ENCODE data around the gene SFTPA1. TPM values are rescaled to one million over a fixed set of nuclear protein-coding genes. Genes with fewer than 3 reads are reported as not detected.

SFTPA1 gene
- total and polyA plus RNA-seq, 2 of the 13 experiments (the other 11 are each of a cell fraction or from before 2014, with no cell fraction given), result not detected

DNA sequence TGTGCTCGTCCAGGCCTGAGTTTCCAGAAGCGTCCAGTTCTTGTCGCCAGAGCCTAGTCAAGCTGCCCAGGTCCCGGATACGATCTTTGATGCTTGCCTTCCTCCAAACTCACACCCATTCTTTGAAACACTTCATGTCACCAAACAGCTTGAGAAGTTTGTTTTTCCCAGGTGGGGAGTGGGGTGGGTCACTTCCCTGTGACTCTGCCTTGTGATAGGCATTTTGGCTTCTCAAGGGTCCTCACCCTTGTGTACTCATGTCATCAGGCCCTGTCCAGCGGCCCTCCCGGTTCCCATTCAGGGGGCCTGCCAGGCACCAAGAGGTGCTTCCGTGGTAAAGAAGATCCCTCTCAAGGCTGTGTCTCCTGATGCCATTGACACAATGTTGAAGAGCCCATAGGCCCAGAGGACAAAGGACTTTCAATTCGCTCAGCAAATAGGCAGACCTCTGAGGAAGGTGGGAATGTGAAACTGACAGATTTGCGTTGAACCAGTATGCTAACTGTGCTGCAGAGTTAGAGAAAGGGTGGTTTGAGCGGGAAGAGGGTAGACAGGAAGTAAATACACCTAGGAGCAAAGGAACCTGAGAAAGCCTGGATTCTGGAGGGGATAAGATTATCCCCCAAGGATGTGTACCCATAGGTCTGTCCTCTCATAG lies 24.7 kb upstream of the SFTPA1 start:
- no peak overlapping the region for H2AFZ ChIP-seq (ENCODE audit: low read length)
- no peak for ATAC-seq
- peaks cover 1 to 7% of the 10 kb centered on the region in 2 experiments; a peak in 3 of 5 replicates for H3K27me3 ChIP-seq (ENCODE audit: control insufficient read depth in 1 of 2, insufficient read depth in 2 of 2, low read length in 2 of 2)
- intact Hi-C loops (cut with micrococcal nuclease; ENCODE audit: unreplicated experiment), result no loop called here
- in situ Hi-C loops (cut with HindIII; ENCODE audit: extremely low pct_ligation_motif_present, low pct_unique_long_range_greater_than_20kb), result no loop called here
- TF ChIP-seq, protein P1, sequence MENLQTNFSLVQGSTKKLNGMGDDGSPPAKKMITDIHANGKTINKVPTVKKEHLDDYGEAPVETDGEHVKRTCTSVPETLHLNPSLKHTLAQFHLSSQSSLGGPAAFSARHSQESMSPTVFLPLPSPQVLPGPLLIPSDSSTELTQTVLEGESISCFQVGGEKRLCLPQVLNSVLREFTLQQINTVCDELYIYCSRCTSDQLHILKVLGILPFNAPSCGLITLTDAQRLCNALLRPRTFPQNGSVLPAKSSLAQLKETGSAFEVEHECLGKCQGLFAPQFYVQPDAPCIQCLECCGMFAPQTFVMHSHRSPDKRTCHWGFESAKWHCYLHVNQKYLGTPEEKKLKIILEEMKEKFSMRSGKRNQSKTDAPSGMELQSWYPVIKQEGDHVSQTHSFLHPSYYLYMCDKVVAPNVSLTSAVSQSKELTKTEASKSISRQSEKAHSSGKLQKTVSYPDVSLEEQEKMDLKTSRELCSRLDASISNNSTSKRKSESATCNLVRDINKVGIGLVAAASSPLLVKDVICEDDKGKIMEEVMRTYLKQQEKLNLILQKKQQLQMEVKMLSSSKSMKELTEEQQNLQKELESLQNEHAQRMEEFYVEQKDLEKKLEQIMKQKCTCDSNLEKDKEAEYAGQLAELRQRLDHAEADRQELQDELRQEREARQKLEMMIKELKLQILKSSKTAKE (CRISPR knock-in tag; IDR thresholded peaks at IDR 0.05; ENCODE audit: borderline replicate concordance), result no peak
- no peak for TF ChIP-seq DNMT1 (CRISPR knock-in tag; IDR thresholded peaks at IDR 0.05)
- TF ChIP-seq, protein P2, sequence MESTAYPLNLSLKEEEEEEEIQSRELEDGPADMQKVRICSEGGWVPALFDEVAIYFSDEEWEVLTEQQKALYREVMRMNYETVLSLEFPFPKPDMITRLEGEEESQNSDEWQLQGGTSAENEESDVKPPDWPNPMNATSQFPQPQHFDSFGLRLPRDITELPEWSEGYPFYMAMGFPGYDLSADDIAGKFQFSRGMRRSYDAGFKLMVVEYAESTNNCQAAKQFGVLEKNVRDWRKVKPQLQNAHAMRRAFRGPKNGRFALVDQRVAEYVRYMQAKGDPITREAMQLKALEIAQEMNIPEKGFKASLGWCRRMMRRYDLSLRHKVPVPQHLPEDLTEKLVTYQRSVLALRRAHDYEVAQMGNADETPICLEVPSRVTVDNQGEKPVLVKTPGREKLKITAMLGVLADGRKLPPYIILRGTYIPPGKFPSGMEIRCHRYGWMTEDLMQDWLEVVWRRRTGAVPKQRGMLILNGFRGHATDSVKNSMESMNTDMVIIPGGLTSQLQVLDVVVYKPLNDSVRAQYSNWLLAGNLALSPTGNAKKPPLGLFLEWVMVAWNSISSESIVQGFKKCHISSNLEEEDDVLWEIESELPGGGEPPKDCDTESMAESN (CRISPR knock-in tag; conservative IDR thresholded peaks at IDR 0.05), result no peak
- no peak for TF ChIP-seq ZNF496 (CRISPR knock-in tag; IDR thresholded peaks at IDR 0.05; ENCODE audit: insufficient replicate concordance)
- TF ChIP-seq, protein P3, sequence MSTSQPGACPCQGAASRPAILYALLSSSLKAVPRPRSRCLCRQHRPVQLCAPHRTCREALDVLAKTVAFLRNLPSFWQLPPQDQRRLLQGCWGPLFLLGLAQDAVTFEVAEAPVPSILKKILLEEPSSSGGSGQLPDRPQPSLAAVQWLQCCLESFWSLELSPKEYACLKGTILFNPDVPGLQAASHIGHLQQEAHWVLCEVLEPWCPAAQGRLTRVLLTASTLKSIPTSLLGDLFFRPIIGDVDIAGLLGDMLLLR (CRISPR knock-in tag; IDR thresholded peaks at IDR 0.05), result no peak
- TF ChIP-seq, protein P4, sequence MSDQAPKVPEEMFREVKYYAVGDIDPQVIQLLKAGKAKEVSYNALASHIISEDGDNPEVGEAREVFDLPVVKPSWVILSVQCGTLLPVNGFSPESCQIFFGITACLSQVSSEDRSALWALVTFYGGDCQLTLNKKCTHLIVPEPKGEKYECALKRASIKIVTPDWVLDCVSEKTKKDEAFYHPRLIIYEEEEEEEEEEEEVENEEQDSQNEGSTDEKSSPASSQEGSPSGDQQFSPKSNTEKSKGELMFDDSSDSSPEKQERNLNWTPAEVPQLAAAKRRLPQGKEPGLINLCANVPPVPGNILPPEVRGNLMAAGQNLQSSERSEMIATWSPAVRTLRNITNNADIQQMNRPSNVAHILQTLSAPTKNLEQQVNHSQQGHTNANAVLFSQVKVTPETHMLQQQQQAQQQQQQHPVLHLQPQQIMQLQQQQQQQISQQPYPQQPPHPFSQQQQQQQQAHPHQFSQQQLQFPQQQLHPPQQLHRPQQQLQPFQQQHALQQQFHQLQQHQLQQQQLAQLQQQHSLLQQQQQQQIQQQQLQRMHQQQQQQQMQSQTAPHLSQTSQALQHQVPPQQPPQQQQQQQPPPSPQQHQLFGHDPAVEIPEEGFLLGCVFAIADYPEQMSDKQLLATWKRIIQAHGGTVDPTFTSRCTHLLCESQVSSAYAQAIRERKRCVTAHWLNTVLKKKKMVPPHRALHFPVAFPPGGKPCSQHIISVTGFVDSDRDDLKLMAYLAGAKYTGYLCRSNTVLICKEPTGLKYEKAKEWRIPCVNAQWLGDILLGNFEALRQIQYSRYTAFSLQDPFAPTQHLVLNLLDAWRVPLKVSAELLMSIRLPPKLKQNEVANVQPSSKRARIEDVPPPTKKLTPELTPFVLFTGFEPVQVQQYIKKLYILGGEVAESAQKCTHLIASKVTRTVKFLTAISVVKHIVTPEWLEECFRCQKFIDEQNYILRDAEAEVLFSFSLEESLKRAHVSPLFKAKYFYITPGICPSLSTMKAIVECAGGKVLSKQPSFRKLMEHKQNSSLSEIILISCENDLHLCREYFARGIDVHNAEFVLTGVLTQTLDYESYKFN (CRISPR knock-in tag; conservative IDR thresholded peaks at IDR 0.05), result no peak
- no peak for TF ChIP-seq ZMYM3 (CRISPR knock-in tag; IDR thresholded peaks at IDR 0.05)
- TF ChIP-seq, protein P5, sequence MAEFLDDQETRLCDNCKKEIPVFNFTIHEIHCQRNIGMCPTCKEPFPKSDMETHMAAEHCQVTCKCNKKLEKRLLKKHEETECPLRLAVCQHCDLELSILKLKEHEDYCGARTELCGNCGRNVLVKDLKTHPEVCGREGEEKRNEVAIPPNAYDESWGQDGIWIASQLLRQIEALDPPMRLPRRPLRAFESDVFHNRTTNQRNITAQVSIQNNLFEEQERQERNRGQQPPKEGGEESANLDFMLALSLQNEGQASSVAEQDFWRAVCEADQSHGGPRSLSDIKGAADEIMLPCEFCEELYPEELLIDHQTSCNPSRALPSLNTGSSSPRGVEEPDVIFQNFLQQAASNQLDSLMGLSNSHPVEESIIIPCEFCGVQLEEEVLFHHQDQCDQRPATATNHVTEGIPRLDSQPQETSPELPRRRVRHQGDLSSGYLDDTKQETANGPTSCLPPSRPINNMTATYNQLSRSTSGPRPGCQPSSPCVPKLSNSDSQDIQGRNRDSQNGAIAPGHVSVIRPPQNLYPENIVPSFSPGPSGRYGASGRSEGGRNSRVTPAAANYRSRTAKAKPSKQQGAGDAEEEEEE (CRISPR knock-in tag; IDR thresholded peaks at IDR 0.05; ENCODE audit: borderline replicate concordance), result no peak
- TF ChIP-seq NCOA5 (CRISPR knock-in tag; IDR thresholded peaks at IDR 0.05), result no peak
- no peak for TF ChIP-seq MYC (CRISPR knock-in tag; IDR thresholded peaks at IDR 0.05; ENCODE audit: borderline replicate concordance)
- FAIRE-seq, result no peak
- POLR2A ChIA-PET, result no interaction called here
- H3K9me3 ChIP-seq (ENCODE audit: low read length), result no peaks in the 10 kb centered on the region
- CTCF ChIA-PET (ENCODE audit: low intra/inter-chr PET ratio, low total read pairs), result no interaction called here
- no TSS peak for BruUV-seq (replicated peaks)
- H3K27ac ChIP-seq (ENCODE audit: extremely low read length, insufficient read depth, low read length), result no peak overlapping the region
- DNase-seq (ENCODE audit: low spot score), result no peak
- no peaks in the 10 kb centered on the region for H3K36me3 ChIP-seq (replicated peaks in 1 of 2; ENCODE audit: control insufficient read depth in 1 of 2, insufficient read depth in 2 of 2, low read length in 2 of 2)
- H4K20me1 ChIP-seq (ENCODE audit: insufficient read depth, low read length), result no peaks in the 10 kb centered on the region
- WGBS (ENCODE audit: low lambda C conversion rate), result 23% methylated on average over 11 of the region's 11 CpGs
- no peaks in the 10 kb centered on the region for H3K4me1 ChIP-seq (ENCODE audit: insufficient read depth, low read length)
- H3K4me3 ChIP-seq (replicated peaks in 1 of 3; ENCODE audit: insufficient read depth in 1 of 3, low read depth in 2 of 3, low read length in 3 of 3), result no peak overlapping the region
- no peaks in the 10 kb centered on the region for H3K79me2 ChIP-seq (ENCODE audit: insufficient read depth, low read length)
- H3K4me2 ChIP-seq (ENCODE audit: low read depth, low read length), result no peak overlapping the region
- H3K9ac ChIP-seq (ENCODE audit: insufficient read depth, low read depth, low read length), result no peak overlapping the region
